ENCODE measurements around the gene FANCI. TPM values are rescaled to one million over a fixed set of nuclear protein-coding genes. Genes with fewer than 3 reads are reported as not detected.
A peak's percentile ranks its signal among the peaks of the same experiment; 100 is the strongest.

The FANCI gene
- total RNA-seq, 4 donors from 2014 or later = 1.0 to 40.4 (median 3.5) TPM

DNA sequence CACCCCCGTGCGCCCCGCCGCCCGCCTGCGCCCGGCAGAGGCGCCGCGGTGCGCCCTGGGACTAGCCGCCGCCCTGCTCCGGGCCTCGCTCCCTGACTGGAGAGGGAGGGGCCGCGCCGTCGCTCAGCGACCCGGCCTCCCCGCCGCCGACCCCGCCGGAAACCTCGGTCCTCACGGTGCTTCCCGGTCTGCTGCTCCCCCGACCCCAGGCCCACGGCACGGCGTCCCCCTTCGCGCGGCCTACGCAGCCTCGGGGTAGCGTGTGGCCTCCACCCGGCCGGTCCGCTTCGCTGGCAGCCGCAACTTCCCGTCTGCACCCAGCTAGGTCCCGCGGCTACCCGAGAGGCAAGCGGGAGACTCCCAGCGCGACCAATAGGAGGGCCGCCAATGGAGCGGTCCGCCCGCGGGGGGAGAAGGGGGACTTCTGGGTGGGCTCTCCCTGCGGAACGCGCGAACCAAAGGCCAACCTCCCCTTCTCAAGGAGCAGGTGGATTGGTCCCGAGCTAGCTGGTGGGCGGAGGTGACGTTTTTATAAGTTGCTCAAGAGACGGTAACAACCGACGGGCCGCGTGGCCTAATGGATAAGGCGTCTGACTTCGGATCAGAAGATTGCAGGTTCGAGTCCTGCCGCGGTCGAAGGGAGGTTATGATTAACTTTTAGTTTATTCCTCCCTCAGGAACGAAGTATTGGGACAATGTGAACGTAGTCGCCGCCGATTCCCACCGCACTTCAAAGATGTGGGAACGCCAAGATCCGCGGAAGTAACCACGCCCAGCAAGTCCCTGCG is 90.9 kb downstream of the FANCI start, which contains the start of gene POLG:
POLG (minus strand) TSS at position 315 of the 788 bp plus-strand sequence. CDS start 1,070 bp downstream, outside the sequence.
- TF ChIP-seq, protein P1, sequence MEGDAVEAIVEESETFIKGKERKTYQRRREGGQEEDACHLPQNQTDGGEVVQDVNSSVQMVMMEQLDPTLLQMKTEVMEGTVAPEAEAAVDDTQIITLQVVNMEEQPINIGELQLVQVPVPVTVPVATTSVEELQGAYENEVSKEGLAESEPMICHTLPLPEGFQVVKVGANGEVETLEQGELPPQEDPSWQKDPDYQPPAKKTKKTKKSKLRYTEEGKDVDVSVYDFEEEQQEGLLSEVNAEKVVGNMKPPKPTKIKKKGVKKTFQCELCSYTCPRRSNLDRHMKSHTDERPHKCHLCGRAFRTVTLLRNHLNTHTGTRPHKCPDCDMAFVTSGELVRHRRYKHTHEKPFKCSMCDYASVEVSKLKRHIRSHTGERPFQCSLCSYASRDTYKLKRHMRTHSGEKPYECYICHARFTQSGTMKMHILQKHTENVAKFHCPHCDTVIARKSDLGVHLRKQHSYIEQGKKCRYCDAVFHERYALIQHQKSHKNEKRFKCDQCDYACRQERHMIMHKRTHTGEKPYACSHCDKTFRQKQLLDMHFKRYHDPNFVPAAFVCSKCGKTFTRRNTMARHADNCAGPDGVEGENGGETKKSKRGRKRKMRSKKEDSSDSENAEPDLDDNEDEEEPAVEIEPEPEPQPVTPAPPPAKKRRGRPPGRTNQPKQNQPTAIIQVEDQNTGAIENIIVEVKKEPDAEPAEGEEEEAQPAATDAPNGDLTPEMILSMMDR (IDR thresholded peaks at IDR 0.05) = peak in 1 of 4 experiments; percentile 7
- TF ChIP-seq POLR2A (IDR thresholded peaks at IDR 0.05) = peak; percentile 89 to 95
- H3K27me3 ChIP-seq = no peaks in the 10 kb centered on the region
- H3K9me3 ChIP-seq = no peaks in the 10 kb centered on the region
- peak within 1 kb of the TSS; percentile 87 to 94 for H3K27ac ChIP-seq
- peak; percentile 99 for DNase-seq
- intact Hi-C loops (cut with DNase I; ENCODE audit: low total_unique reads) = no loop called here
- peak within 1 kb of the TSS; percentile 86 to 95 for H3K4me3 ChIP-seq
- peaks cover 11 to 23% of the 10 kb centered on the region in 2 donors for H3K4me1 ChIP-seq
- H3K36me3 ChIP-seq = no peaks in the 10 kb centered on the region

DNA sequence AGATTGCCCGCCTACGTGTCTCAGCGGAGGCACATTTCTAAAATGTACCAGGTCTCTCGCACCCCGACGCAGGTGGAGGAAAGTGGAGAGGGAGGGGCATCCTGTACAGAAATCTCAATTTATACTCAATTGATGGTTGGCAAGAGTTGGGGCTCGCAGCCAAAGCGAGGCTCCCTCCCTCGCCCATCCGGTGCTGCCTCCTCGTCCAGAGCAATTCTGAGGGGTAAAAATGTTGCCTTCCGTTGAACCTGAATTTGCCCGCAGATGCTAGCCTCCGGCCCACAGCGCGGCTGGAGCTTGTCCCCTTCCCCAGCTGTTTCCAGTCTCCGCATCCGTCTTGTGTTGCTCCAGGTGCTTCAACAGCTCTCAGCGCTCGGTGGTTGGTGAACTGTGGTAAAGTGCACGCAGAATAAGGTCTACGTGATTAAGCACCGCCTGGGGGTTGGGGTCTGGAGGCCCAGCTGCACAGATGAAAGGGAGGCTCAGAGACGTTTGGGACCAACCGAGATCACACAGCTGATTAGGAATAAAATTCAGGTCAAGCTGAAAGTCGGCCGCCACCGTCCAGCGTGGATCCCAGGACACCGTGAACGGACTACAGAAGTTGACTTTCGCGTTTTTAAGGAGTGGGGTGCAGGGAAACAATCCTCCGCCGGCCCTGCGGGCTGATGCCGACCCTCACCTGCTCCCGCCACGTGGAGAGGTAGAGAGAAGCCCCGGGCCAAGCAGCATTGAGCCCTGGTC is 91.7 kb downstream of the FANCI start:
- peak overlapping the region; percentile 55 to 71 for H3K27ac ChIP-seq
- peak in 1 of 2 donors; percentile 21 for DNase-seq
- intact Hi-C loops (cut with DNase I; ENCODE audit: low total_unique reads) = no loop called here
- H3K27me3 ChIP-seq = no peaks in the 10 kb centered on the region
- H3K4me3 ChIP-seq = peak overlapping the region; percentile 34 to 48
- no peaks in the 10 kb centered on the region for H3K36me3 ChIP-seq
- TF ChIP-seq POLR2A (IDR thresholded peaks at IDR 0.05) = no peak
- TF ChIP-seq, protein P1 (IDR thresholded peaks at IDR 0.05) = no peak
- no peaks in the 10 kb centered on the region for H3K9me3 ChIP-seq
- H3K4me1 ChIP-seq = peaks cover 11 to 23% of the 10 kb centered on the region in 2 donors

DNA sequence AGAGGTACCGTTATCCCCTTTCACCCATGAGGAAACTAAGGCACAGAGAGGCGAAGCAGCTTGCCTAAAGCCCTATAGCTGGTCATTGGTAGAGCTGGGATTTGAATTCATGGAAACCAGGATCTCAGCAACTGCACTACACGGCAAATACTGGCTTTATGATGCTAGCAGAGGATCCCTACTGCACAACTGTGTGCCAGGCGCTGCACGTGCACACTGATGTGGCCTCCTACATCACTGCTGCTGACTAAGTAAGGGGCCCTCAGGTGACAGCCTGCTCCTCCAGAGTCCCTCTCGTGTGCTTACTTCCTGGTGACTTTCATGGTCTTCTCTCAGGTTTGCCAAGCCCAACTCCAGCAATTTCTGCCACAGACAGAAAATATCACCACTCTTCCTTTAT is 94.3 kb downstream of the FANCI start:
- TF ChIP-seq POLR2A (IDR thresholded peaks at IDR 0.05) = no peak
- TF ChIP-seq, protein P1 (IDR thresholded peaks at IDR 0.05) = no peak
- intact Hi-C loops (cut with DNase I; ENCODE audit: low total_unique reads) = no loop called here
- Histone ChIP-seq H3K4me1 (peaks cover 0 to 13% of the 10 kb centered on the region in 2 donors), H3K4me3 (no peak overlapping the region), H3K27me3 (no peaks in the 10 kb centered on the region), H3K36me3 (no peaks in the 10 kb centered on the region), H3K27ac (no peak overlapping the region), H3K9me3 (no peaks in the 10 kb centered on the region)
- DNase-seq = no peak

DNA sequence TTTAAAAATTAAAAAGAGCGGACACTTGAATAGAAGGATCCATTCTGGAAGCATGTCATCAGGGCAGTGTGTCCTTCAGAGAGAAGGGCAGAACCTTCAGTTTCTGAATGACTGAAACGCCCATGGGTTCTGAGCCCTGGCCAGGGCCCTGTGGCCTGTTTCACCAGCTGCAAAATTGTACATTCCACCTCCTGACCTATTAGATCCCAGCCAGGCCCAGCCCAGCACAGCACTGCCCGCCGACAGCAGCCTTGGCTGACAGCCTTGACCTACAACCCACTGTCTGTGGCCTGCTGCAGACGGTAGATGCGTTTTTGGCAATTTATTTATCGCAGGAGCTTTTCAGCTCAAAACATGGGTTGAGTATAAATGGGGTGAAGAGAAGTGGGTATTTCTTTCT is 96.8 kb downstream of the FANCI start:
- peaks cover 0 to 3% of the 10 kb centered on the region in 2 donors for H3K4me1 ChIP-seq
- no peak for DNase-seq
- H3K27ac ChIP-seq = no peak overlapping the region
- H3K36me3 ChIP-seq = no peaks in the 10 kb centered on the region
- H3K9me3 ChIP-seq = no peaks in the 10 kb centered on the region
- no peak for TF ChIP-seq POLR2A (IDR thresholded peaks at IDR 0.05)
- TF ChIP-seq, protein P1 (IDR thresholded peaks at IDR 0.05) = no peak
- no peaks in the 10 kb centered on the region for H3K27me3 ChIP-seq
- intact Hi-C loops (cut with DNase I; ENCODE audit: low total_unique reads) = no loop called here
- H3K4me3 ChIP-seq = no peak overlapping the region

Measured in uterus (tissue), 4 donors.